Psoas muscle (tissue), 8 donors: ENCODE data around the gene SLC22A14. TPM values are rescaled to one million over a fixed set of nuclear protein-coding genes. Genes with fewer than 3 reads are reported as not detected.

ENCODE experiments used
- ATAC-seq, 4 donors: fragments of 200-7000 bp; cut with Tn5 transposase; one replicate each; pipeline ENCODE4 v1.9.1; 2020; ENCODE audit warnings: moderate library complexity in 3 of 4, mild to moderate bottlenecking in 2 of 4
- DNase-seq, 2 donors: peaks; one replicate each; pipeline ENCODE4 v3.0.0-alpha.2; 2020
- H3K27ac ChIP-seq: fragments of 200-600 bp; one replicate; pipeline ENCODE4 v1.8.0; 2022
- H3K27me3 ChIP-seq, 3 donors: fragments of 200-600 bp in 1 of 3; one replicate each; pipeline versions ENCODE4 v1.6.1 to v1.8.0; 2013 to 2022; ENCODE audit warnings: low read length in 2 of 3, mild to moderate bottlenecking in 2 of 3, moderate library complexity in 1 of 3; ENCODE audit not compliant: insufficient read depth in 3 of 3
- H3K36me3 ChIP-seq, 2 donors: fragments of 200-600 bp in 1 of 2; one replicate each; pipeline versions ENCODE4 v1.6.1 to v1.8.0; 2013 to 2022; ENCODE audit warnings: low read depth in 1 of 2, mild to moderate bottlenecking in 1 of 2, moderate library complexity in 1 of 2; ENCODE audit not compliant: insufficient read depth in 1 of 2
- H3K4me1 ChIP-seq: fragments of 200-600 bp; one replicate; pipeline ENCODE4 v1.8.0; 2022
- H3K4me3 ChIP-seq: fragments of 200-600 bp; one replicate; pipeline ENCODE4 v1.8.0; 2022; ENCODE audit warnings: mild to moderate bottlenecking
- H3K9me3 ChIP-seq: fragments of 200-600 bp; one replicate; pipeline ENCODE4 v1.8.0; 2022
- CTCF ChIP-seq: fragments of 200-600 bp; IDR thresholded peaks from one replicate; pipeline ENCODE4 v1.8.0; 2022; ENCODE audit warnings: antibody characterized with exemption
- WGBS, 3 donors: extraction: QIAGEN DNeasy Blood & Tissue Kit; methylation state at CpG; one replicate each; pipeline versions ENCODE4 v1.1.6 to v1.1.7; 2013; 5-methylcytosine and 5-hydroxymethylcytosine counted together
- intact Hi-C, 2 donors: fragments of 100-400 bp; cut with DNase I; formaldehyde crosslinking; loops; one replicate each; pipeline versions ENCODE4 v1.11.0 to v1.14.2; 2022
- polyA plus RNA-seq, 3 donors: library from polyadenylated mRNA; stranded (reverse); fragments of 200-250 nt; gene quantifications; one replicate each; pipeline ENCODE4 v1.2.3, GENCODE V29; 2013
- total RNA-seq, 4 donors: library from RNA; stranded (reverse); fragmentation: NEBNext Ultra II Directional in 2 of 4; extraction: Animal tissue kit (Norgen Biotek cat#: 25700) in 2 of 4; gene quantifications; one replicate each; pipeline versions ENCODE4 v1.2.1 to v1.2.4, GENCODE V29; 2021 to 2023
- donor health status: healthy with polysubstance abuse.
- donor health status: DM: no; HTN: no; CAD: no; lungs with moderate emphysema.
- donor health status: Bipolar disorder and iron deficiency.
- donor health status: healthy.
- donor health status: DM: yes; HTN: yes; CAD: no.
- donor health status: DM: no; HTN: no; CAD: no.
- donor health status: DM: no; HTN: no; CAD: no.
- donor health status: DM: yes; HTN: yes; CAD: no.

SLC22A14 gene
- total and polyA plus RNA-seq, 7 donors = 0.08 to 0.64 (median 0.26) TPM

GRCh38 chr3:38327335-38328009 is 45.4 kb downstream of the SLC22A14 start:
- no peak for ATAC-seq
- DNase-seq = no peak
- intact Hi-C loops = no loop called here
- H3K27ac ChIP-seq = no peak overlapping the region
- H3K4me3 ChIP-seq = no peak overlapping the region
- no peaks in the 10 kb centered on the region for H3K27me3 ChIP-seq
- no peak for TF ChIP-seq CTCF
- H3K36me3 ChIP-seq = no peaks in the 10 kb centered on the region
- no peaks in the 10 kb centered on the region for H3K4me1 ChIP-seq
- H3K9me3 ChIP-seq = no peaks in the 10 kb centered on the region

- WGBS, 3 donors = 68 to 80% (median 73%) methylated on average over 4 of the region's 4 CpGs
These were observed 49.3 kb downstream of the SLC22A14 start for GRCh38 chr3:38331257-38332022.

GRCh38 chr3:38332201-38332600 is 50.1 kb downstream of the SLC22A14 start:
- Histone ChIP-seq H3K27me3 (no peaks in the 10 kb centered on the region), H3K4me3 (no peak overlapping the region), H3K4me1 (no peaks in the 10 kb centered on the region), H3K36me3 (no peaks in the 10 kb centered on the region), H3K9me3 (no peaks in the 10 kb centered on the region), H3K27ac (no peak overlapping the region)
- no peak for DNase-seq
- TF ChIP-seq CTCF = no peak
- no peak for ATAC-seq
- 59 to 70% (median 65%) methylated on average over 3 of the region's 3 CpGs for WGBS, 3 donors
- intact Hi-C loops = no loop called here

More at GRCh38 chr3:38331257-38332022, 49.3 kb downstream of the SLC22A14 start:
- Histone ChIP-seq H3K4me3 (no peak overlapping the region), H3K9me3 (no peaks in the 10 kb centered on the region), H3K4me1 (no peaks in the 10 kb centered on the region), H3K27ac (no peak overlapping the region), H3K27me3 (no peaks in the 10 kb centered on the region), H3K36me3 (no peaks in the 10 kb centered on the region)
- no peak for TF ChIP-seq CTCF
- no peak for DNase-seq
- intact Hi-C loops = no loop called here
- ATAC-seq = no peak

- no peak for DNase-seq
- WGBS, 3 donors = 61 to 70% (median 69%) methylated on average over 5 of the region's 5 CpGs
- no peak overlapping the region for H3K4me3 ChIP-seq
- H3K27ac ChIP-seq = no peak overlapping the region
- TF ChIP-seq CTCF = no peak
- no peaks in the 10 kb centered on the region for H3K4me1 ChIP-seq
- H3K27me3 ChIP-seq = no peaks in the 10 kb centered on the region
- no peak for ATAC-seq
- H3K9me3 ChIP-seq = no peaks in the 10 kb centered on the region
- intact Hi-C loops = no loop called here
- H3K36me3 ChIP-seq = no peaks in the 10 kb centered on the region
These were observed 52.3 kb downstream of the SLC22A14 start for GRCh38 chr3:38334142-38335055.
